HepG2 (cell line): Measurements from ENCODE around the gene CUL1. TPM values are rescaled to one million over a fixed set of nuclear protein-coding genes. Genes with fewer than 3 reads are reported as not detected.

Source experiments
- ATAC-seq: fragments of 200-7000 bp; cut with Tn5 transposase; 3 replicates; pipeline ENCODE4 v1.9.1; 2020; ENCODE audit warnings: mild to moderate bottlenecking, moderate library complexity
- BruUV-seq: library from RNA; stranded (reverse); fragments of 400-500 nt; replicated peaks from 2 replicates; lab custom pipeline; 2021; lab: Mats Ljungman, UMichigan
- CTCF ChIA-PET: fragments of 300-600 bp; formaldehyde crosslinking; extraction: SDS; loops from one replicate; lab custom pipeline; 2021; ENCODE audit warnings: low total read pairs, inconsistent platforms, low intra/inter-chr PET ratio; lab: Yijun Ruan, JAX
- POLR2A ChIA-PET: fragments of 350-600 bp; sonication (Branson Sonifier 250); formaldehyde crosslinking; loops from one replicate; lab custom pipeline; 2020; ENCODE audit warnings: antibody characterized with exemption, inconsistent platforms; lab: Yijun Ruan, JAX
- DNase-seq: peaks from one replicate; pipeline ENCODE4 v3.0.0-alpha.2; 2015; ENCODE audit warnings: low spot score
- FAIRE-seq: peaks from 3 replicates; lab custom pipeline; 2011; peaks lifted over from hg19 to GRCh38; lab: Jason Lieb, UNC
- H2AFZ ChIP-seq: one replicate; pipeline ENCODE4 v1.6.1; 2011; ENCODE audit warnings: low read length, inconsistent platforms
- H3K27ac ChIP-seq: fragments of 300-600 bp; 3 replicates; pipeline ENCODE4 v1.8.0; 2011; ENCODE audit warnings: mixed run types, mild to moderate bottlenecking, mixed read lengths, low read length, inconsistent platforms; ENCODE audit not compliant: insufficient read depth; ENCODE audit errors: extremely low read length
- H3K27me3 ChIP-seq, 2 experiments: fragments of 200-600 bp in 1 of 2; 2 replicates in 1 of 2; 3 replicates in 1 of 2; pipeline versions ENCODE4 v1.6.0 to v1.8.0; 2011; ENCODE audit warnings: low read length in 2 of 2, mild to moderate bottlenecking in 2 of 2, moderate library complexity in 2 of 2, inconsistent platforms in 1 of 2; ENCODE audit not compliant: insufficient read depth in 2 of 2, control insufficient read depth in 1 of 2
- H3K36me3 ChIP-seq, 2 experiments: fragments of 200-600 bp in 1 of 2; replicated peaks in 1 of 2; 2 replicates in 1 of 2; 3 replicates in 1 of 2; pipeline versions ENCODE4 v1.5.1 to v1.8.0; 2011; ENCODE audit warnings: low read length in 2 of 2, inconsistent platforms in 1 of 2; ENCODE audit not compliant: insufficient read depth in 2 of 2, control insufficient read depth in 1 of 2
- H3K4me1 ChIP-seq: 2 replicates; pipeline ENCODE4 v1.5.1; 2012; ENCODE audit warnings: low read length, inconsistent platforms; ENCODE audit not compliant: insufficient read depth
- H3K4me2 ChIP-seq: 2 replicates; pipeline ENCODE4 v1.6.0; 2011; ENCODE audit warnings: low read depth, low read length, inconsistent platforms
- H3K4me3 ChIP-seq, 3 experiments: fragments of 200-600 bp in 1 of 3; sonication (generic), shearing (Covaris generic) in 1 of 3; replicated peaks in 1 of 3; 2 replicates each; pipeline ENCODE4 v1.5.1; 2011 to 2016; ENCODE audit warnings: low read length in 3 of 3, inconsistent platforms in 2 of 3, low read depth in 2 of 3, mild to moderate bottlenecking in 2 of 3, control low read depth in 1 of 3, mixed read lengths in 1 of 3; ENCODE audit not compliant: insufficient read depth in 1 of 3
- H3K79me2 ChIP-seq: one replicate; pipeline ENCODE4 v1.6.1; 2011; ENCODE audit warnings: low read length, inconsistent platforms; ENCODE audit not compliant: insufficient read depth
- H3K9ac ChIP-seq: 2 replicates; pipeline ENCODE4 v1.6.0; 2011; ENCODE audit warnings: mild to moderate bottlenecking, low read depth, low read length, inconsistent platforms; ENCODE audit not compliant: insufficient read depth
- H3K9me3 ChIP-seq: 2 replicates; pipeline ENCODE4 v1.5.1; 2012; ENCODE audit warnings: mild to moderate bottlenecking, low read length
- H4K20me1 ChIP-seq: 2 replicates; pipeline ENCODE4 v1.6.0; 2011; ENCODE audit warnings: inconsistent platforms, mild to moderate bottlenecking, low read length, moderate library complexity; ENCODE audit not compliant: insufficient read depth
- ARID5B ChIP-seq: IDR thresholded peaks from 2 replicates; pipeline ENCODE4 v1.4.0; 2020; ENCODE audit warnings: mild to moderate bottlenecking, missing genetic modification reagents
- CEBPZ ChIP-seq: IDR thresholded peaks from 2 replicates; pipeline ENCODE4 v1.6.1; 2012; ENCODE audit warnings: low read length, improper control_type of control experiment
- HNRNPUL1 ChIP-seq: fragments of 200-400 bp; formaldehyde crosslinking; IDR thresholded peaks from 2 replicates; pipeline ENCODE4 v1.6.1; 2017; ENCODE audit warnings: low read depth, mild to moderate bottlenecking, low read length, moderate library complexity
- MLX ChIP-seq: IDR thresholded peaks from 2 replicates; pipeline ENCODE4 v1.6.1; 2016
- MTA3 ChIP-seq: sonication (generic); formaldehyde crosslinking; IDR thresholded peaks from 2 replicates; pipeline ENCODE4 v1.4.0; 2020; ENCODE audit warnings: missing genetic modification reagents
- PAWR ChIP-seq: sonication (generic); formaldehyde crosslinking; IDR thresholded peaks from 2 replicates; pipeline ENCODE4 v1.4.0; 2020; ENCODE audit warnings: missing genetic modification reagents, mild to moderate bottlenecking, borderline replicate concordance
- RBAK ChIP-seq: sonication (generic); formaldehyde crosslinking; IDR thresholded peaks from 2 replicates; pipeline ENCODE4 v1.5.1; 2020; ENCODE audit warnings: mild to moderate bottlenecking, missing genetic modification reagents
- SNAPC2 ChIP-seq: sonication (generic); formaldehyde crosslinking; IDR thresholded peaks from 2 replicates; pipeline ENCODE4 v1.8.1; 2022; ENCODE audit warnings: mild to moderate bottlenecking, missing genetic modification reagents
- ZBTB37 ChIP-seq: sonication (generic); formaldehyde crosslinking; IDR thresholded peaks from 2 replicates; pipeline ENCODE4 v1.4.0; 2020; ENCODE audit warnings: mild to moderate bottlenecking, missing genetic modification reagents
- ZHX1 ChIP-seq: sonication (generic); formaldehyde crosslinking; IDR thresholded peaks from 2 replicates; pipeline ENCODE4 v1.8.1; 2022; ENCODE audit warnings: low read depth, mild to moderate bottlenecking, missing genetic modification reagents
- ZNF264 ChIP-seq: sonication (generic); formaldehyde crosslinking; IDR thresholded peaks from 2 replicates; pipeline ENCODE4 v1.4.0; 2020; ENCODE audit warnings: missing genetic modification reagents
- ZNF780A ChIP-seq: sonication (generic); formaldehyde crosslinking; IDR thresholded peaks from 2 replicates; pipeline ENCODE4 v1.8.0; 2022; ENCODE audit warnings: mild to moderate bottlenecking, missing genetic modification reagents, moderate library complexity
- WGBS: methylation state at CpG from one replicate; pipeline ENCODE4 v1.1.6; 2017; ENCODE audit warnings: low lambda C conversion rate; 5-methylcytosine and 5-hydroxymethylcytosine counted together
- in situ Hi-C: cut with HindIII; loops from 2 replicates; pipeline ENCODE4 v1.10.0; 2017; ENCODE audit warnings: low pct_unique_long_range_greater_than_20kb; ENCODE audit not compliant: extremely low pct_ligation_motif_present
- intact Hi-C: fragments of 100-400 bp; cut with micrococcal nuclease; formaldehyde crosslinking; loops from one replicate; pipeline ENCODE4 v1.10.0; 2022; ENCODE audit not compliant: unreplicated experiment
- polyA plus RNA-seq, 8 experiments: library from polyadenylated mRNA; depleted of rRNA in 3 of 8; stranded (reverse) in 7 of 8; unstranded in 1 of 8; fragments of >200 nt; fragmentation: Illumina TruSeq in 4 of 8; extraction: Trizol in 4 of 8; gene quantifications; 2 replicates each; pipeline versions ENCODE4 v1.2.1 to v1.2.3, GENCODE V29; 2011 to 2016; ENCODE audit warnings: low read depth in 4 of 8, missing spikeins in 1 of 8, mixed read lengths in 1 of 8; ENCODE audit not compliant: insufficient read depth in 1 of 8
- total RNA-seq, 5 experiments: library from RNA; depleted of rRNA; stranded (reverse); fragments of >200 nt; fragmentation: Illumina TruSeq; extraction: Trizol; gene quantifications; 2 replicates each; pipeline ENCODE4 v1.2.3, GENCODE V29; 2016; ENCODE audit warnings: low read depth in 1 of 5

The CUL1 gene
- total and polyA plus RNA-seq, 2 of the 13 experiments (the other 11 are each of a cell fraction or from before 2014, with no cell fraction given): 30.1 to 45.9 TPM

GRCh38 chr7:148732862-148733261, 34.2 kb downstream of the CUL1 start (continued):
- TF ChIP-seq CEBPZ (no peak), MLX (no peak), HNRNPUL1 (no peak), ZNF264 (CRISPR knock-in tag) (no peak)

GRCh38 chr7:148733496-148733895, 34.8 kb downstream of the CUL1 start:
- H3K79me2 ChIP-seq: peaks cover 35% of the 10 kb centered on the region
- in situ Hi-C loops (no loop called here), intact Hi-C loops (no loop called here)
- no peak overlapping the region for H3K9ac ChIP-seq
- FAIRE-seq: no peak
- DNase-seq: no peak
- no peak overlapping the region for H3K4me2 ChIP-seq
- no peak overlapping the region for H2AFZ ChIP-seq
- BruUV-seq: no TSS peak
- ChIA-PET CTCF (no interaction called here), POLR2A (no interaction called here)
- H3K9me3 ChIP-seq: no peaks in the 10 kb centered on the region
- no peaks in the 10 kb centered on the region for H3K27me3 ChIP-seq
- no peaks in the 10 kb centered on the region for H4K20me1 ChIP-seq
- no peak overlapping the region for H3K27ac ChIP-seq
- H3K36me3 ChIP-seq: peaks cover 15 to 58% of the 10 kb centered on the region in 2 experiments
- 95% methylated on average over 2 of the region's 2 CpGs for WGBS
- no peak overlapping the region for H3K4me3 ChIP-seq
- no peaks in the 10 kb centered on the region for H3K4me1 ChIP-seq
- ATAC-seq: no peak
- no peak for TF ChIP-seq MTA3 (CRISPR knock-in tag)
- TF ChIP-seq ARID5B (CRISPR knock-in tag): no peak
- TF ChIP-seq PAWR (CRISPR knock-in tag): no peak
- TF ChIP-seq ZBTB37: no peak
- no peak for TF ChIP-seq ZHX1 (CRISPR knock-in tag)
- TF ChIP-seq ZNF780A: no peak
- no peak for TF ChIP-seq SNAPC2 (CRISPR knock-in tag)
- TF ChIP-seq RBAK (CRISPR knock-in tag): no peak
